Measurements from ENCODE around the gene TXNDC8. TPM values are rescaled to one million over a fixed set of nuclear protein-coding genes. Genes with fewer than 3 reads are reported as not detected.
A peak's percentile ranks its signal among the peaks of the same experiment; 100 is the strongest.

The TXNDC8 gene
- total and polyA plus RNA-seq, 2 of the 13 experiments (the other 11 are each of a cell fraction or from before 2014, with no cell fraction given): not detected

GRCh38 chr9:110256380-110257096, 81.1 kb downstream of the TXNDC8 start, which contains the start of gene TXN:
Gene TXN (minus strand): TSS chr9:110256507. CDS start chr9:110256435, 72 bp downstream.
- intact Hi-C loops (cut with micrococcal nuclease; ENCODE audit: unreplicated experiment) (loop anchor here (1.0 to 2.0 kb wide), 2 partner anchors 36 to 62 kb away; no protein-coding TSS in a partner anchor), in situ Hi-C loops (cut with HindIII; ENCODE audit: extremely low pct_ligation_motif_present, low pct_unique_long_range_greater_than_20kb) (loop anchor here (5.0 kb wide), 1 partner anchor 74 kb away; no protein-coding TSS in a partner anchor)
- no TSS peak for BruUV-seq (replicated peaks)
- H3K27ac ChIP-seq (ENCODE audit: extremely low read length, insufficient read depth, low read length): peak within 1 kb of the TSS; percentile 90
- peaks cover 35% of the 10 kb centered on the region for H4K20me1 ChIP-seq (ENCODE audit: insufficient read depth, low read length)
- no peak within 1 kb of the TSS for H2AFZ ChIP-seq (ENCODE audit: low read length)
- peak; percentile 84 for DNase-seq (ENCODE audit: low spot score)
- ChIA-PET CTCF (ENCODE audit: low intra/inter-chr PET ratio, low total read pairs) (no interaction called here), POLR2A (interaction anchor here (0.7 to 2.4 kb wide), 21 partner anchors 10 to 966 kb away, joined by 3 to 30 read pairs (median 6); no protein-coding TSS in a partner anchor)
- peak within 1 kb of the TSS; percentile 96 for H3K4me2 ChIP-seq (ENCODE audit: low read depth, low read length)
- peaks cover 57% of the 10 kb centered on the region for H3K79me2 ChIP-seq (ENCODE audit: insufficient read depth, low read length)
- WGBS (ENCODE audit: low lambda C conversion rate): 0% methylated on average over 9 of the region's 65 CpGs
- H3K4me3 ChIP-seq (replicated peaks in 1 of 3; ENCODE audit: insufficient read depth in 1 of 3, low read depth in 2 of 3, low read length in 3 of 3): peak within 1 kb of the TSS; percentile 69 to 95 (median 90)
- FAIRE-seq: no peak
- no peaks in the 10 kb centered on the region for H3K9me3 ChIP-seq (ENCODE audit: low read length)
- ATAC-seq: peak; percentile 78
- no peaks in the 10 kb centered on the region for H3K36me3 ChIP-seq (replicated peaks in 1 of 2; ENCODE audit: control insufficient read depth in 1 of 2, insufficient read depth in 2 of 2, low read length in 2 of 2)
- no peaks in the 10 kb centered on the region; a peak in 1 of 5 replicates for H3K27me3 ChIP-seq (ENCODE audit: control insufficient read depth in 1 of 2, insufficient read depth in 2 of 2, low read length in 2 of 2)
- peaks cover 46% of the 10 kb centered on the region for H3K4me1 ChIP-seq (ENCODE audit: insufficient read depth, low read length)
- peak within 1 kb of the TSS; percentile 91 for H3K9ac ChIP-seq (ENCODE audit: insufficient read depth, low read depth, low read length)
- TF ChIP-seq ZBTB26 (CRISPR knock-in tag; IDR thresholded peaks at IDR 0.05; ENCODE audit: borderline replicate concordance): no peak; the same call in 1 of the 2 replicates
- no peak for TF ChIP-seq JUND (CRISPR knock-in tag; IDR thresholded peaks at IDR 0.05)
- TF ChIP-seq, protein P1, sequence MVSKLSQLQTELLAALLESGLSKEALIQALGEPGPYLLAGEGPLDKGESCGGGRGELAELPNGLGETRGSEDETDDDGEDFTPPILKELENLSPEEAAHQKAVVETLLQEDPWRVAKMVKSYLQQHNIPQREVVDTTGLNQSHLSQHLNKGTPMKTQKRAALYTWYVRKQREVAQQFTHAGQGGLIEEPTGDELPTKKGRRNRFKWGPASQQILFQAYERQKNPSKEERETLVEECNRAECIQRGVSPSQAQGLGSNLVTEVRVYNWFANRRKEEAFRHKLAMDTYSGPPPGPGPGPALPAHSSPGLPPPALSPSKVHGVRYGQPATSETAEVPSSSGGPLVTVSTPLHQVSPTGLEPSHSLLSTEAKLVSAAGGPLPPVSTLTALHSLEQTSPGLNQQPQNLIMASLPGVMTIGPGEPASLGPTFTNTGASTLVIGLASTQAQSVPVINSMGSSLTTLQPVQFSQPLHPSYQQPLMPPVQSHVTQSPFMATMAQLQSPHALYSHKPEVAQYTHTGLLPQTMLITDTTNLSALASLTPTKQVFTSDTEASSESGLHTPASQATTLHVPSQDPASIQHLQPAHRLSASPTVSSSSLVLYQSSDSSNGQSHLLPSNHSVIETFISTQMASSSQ (IDR thresholded peaks at IDR 0.05; ENCODE audit: low read depth): no peak
- TF ChIP-seq, protein P1 (CRISPR knock-in tag; IDR thresholded peaks at IDR 0.05; ENCODE audit: borderline replicate concordance): peak; percentile 49; the same call in 1 of the 2 replicates
- TF ChIP-seq, protein P2, sequence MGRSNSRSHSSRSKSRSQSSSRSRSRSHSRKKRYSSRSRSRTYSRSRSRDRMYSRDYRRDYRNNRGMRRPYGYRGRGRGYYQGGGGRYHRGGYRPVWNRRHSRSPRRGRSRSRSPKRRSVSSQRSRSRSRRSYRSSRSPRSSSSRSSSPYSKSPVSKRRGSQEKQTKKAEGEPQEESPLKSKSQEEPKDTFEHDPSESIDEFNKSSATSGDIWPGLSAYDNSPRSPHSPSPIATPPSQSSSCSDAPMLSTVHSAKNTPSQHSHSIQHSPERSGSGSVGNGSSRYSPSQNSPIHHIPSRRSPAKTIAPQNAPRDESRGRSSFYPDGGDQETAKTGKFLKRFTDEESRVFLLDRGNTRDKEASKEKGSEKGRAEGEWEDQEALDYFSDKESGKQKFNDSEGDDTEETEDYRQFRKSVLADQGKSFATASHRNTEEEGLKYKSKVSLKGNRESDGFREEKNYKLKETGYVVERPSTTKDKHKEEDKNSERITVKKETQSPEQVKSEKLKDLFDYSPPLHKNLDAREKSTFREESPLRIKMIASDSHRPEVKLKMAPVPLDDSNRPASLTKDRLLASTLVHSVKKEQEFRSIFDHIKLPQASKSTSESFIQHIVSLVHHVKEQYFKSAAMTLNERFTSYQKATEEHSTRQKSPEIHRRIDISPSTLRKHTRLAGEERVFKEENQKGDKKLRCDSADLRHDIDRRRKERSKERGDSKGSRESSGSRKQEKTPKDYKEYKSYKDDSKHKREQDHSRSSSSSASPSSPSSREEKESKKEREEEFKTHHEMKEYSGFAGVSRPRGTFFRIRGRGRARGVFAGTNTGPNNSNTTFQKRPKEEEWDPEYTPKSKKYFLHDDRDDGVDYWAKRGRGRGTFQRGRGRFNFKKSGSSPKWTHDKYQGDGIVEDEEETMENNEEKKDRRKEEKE (IDR thresholded peaks at IDR 0.05): no peak
- no peak for TF ChIP-seq ATF5 (CRISPR knock-in tag; IDR thresholded peaks at IDR 0.05; ENCODE audit: low read depth)
- TF ChIP-seq KDM1A (CRISPR knock-in tag; IDR thresholded peaks at IDR 0.05): no peak
- no peak for TF ChIP-seq ZNF567 (CRISPR knock-in tag; IDR thresholded peaks at IDR 0.05; ENCODE audit: borderline replicate concordance)
- TF ChIP-seq, protein P3, sequence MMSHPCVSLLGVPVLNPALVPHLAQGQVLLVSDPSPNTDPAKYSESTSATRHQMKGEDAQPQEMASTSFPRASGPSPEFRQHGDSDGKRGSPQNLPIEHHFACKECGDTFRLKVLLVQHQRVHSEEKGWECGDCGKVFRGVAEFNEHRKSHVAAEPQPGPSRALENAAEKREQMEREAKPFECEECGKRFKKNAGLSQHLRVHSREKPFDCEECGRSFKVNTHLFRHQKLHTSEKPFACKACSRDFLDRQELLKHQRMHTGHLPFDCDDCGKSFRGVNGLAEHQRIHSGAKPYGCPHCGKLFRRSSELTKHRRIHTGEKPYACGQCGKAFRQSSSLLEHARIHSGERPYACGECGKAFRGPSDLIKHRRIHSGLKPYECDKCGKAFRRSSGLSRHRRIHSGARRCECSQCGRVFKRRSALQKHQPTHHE (CRISPR knock-in tag; IDR thresholded peaks at IDR 0.05; ENCODE audit: borderline replicate concordance): no peak; the same call in 1 of the 2 replicates
- no peak; the same call in 1 of the 2 replicates for TF ChIP-seq ZNF224 (CRISPR knock-in tag; IDR thresholded peaks at IDR 0.05)
- no peak for TF ChIP-seq ZFP62 (CRISPR knock-in tag; IDR thresholded peaks at IDR 0.05)

Measured in HepG2 (cell line).